Measurements from ENCODE around the gene ARMC3. TPM values are rescaled to one million over a fixed set of nuclear protein-coding genes. Genes with fewer than 3 reads are reported as not detected.

Gene ARMC3
- total RNA-seq, 6 experiments from 2014 or later, result not detected

- no peak overlapping the region for H3K4me3 Mint-ChIP-seq
- peaks cover 13% of the 10 kb centered on the region for H3K27me3 Mint-ChIP-seq (ENCODE audit: insufficient read depth)
- H3K4me1 Mint-ChIP-seq (ENCODE audit: low read depth), result peaks cover 7% of the 10 kb centered on the region
- DNase-seq, result no peak
- no peaks in the 10 kb centered on the region for H3K9me3 Mint-ChIP-seq
- no peak overlapping the region for H3K27ac Mint-ChIP-seq
- no peak for TF ChIP-seq CTCF (IDR thresholded peaks at IDR 0.05)
- no peaks in the 10 kb centered on the region for H3K36me3 Mint-ChIP-seq (ENCODE audit: low read depth)
Observed at GRCh38 chr10:22977751-22978150, 49.9 kb downstream of the ARMC3 start.

- H3K36me3 Mint-ChIP-seq (ENCODE audit: low read depth), result no peaks in the 10 kb centered on the region
- no peak overlapping the region for H3K4me3 Mint-ChIP-seq
- no peak for DNase-seq
- no peak overlapping the region for H3K27ac Mint-ChIP-seq
- peaks cover 7% of the 10 kb centered on the region for H3K4me1 Mint-ChIP-seq (ENCODE audit: low read depth)
- H3K27me3 Mint-ChIP-seq (ENCODE audit: insufficient read depth), result peaks cover 13% of the 10 kb centered on the region
- TF ChIP-seq CTCF (IDR thresholded peaks at IDR 0.05), result no peak
- H3K9me3 Mint-ChIP-seq, result no peaks in the 10 kb centered on the region
Observed at GRCh38 chr10:22978287-22978686, 50.4 kb downstream of the ARMC3 start.

- Mint-ChIP-seq H3K36me3 (ENCODE audit: low read depth) (no peaks in the 10 kb centered on the region), H3K4me1 (ENCODE audit: low read depth) (peaks cover 7% of the 10 kb centered on the region), H3K27ac (no peak overlapping the region), H3K9me3 (no peaks in the 10 kb centered on the region), H3K27me3 (ENCODE audit: insufficient read depth) (peaks cover 13% of the 10 kb centered on the region), H3K4me3 (no peak overlapping the region)
- DNase-seq, result no peak
- TF ChIP-seq CTCF (IDR thresholded peaks at IDR 0.05), result no peak
Observed at GRCh38 chr10:22978918-22979317, 51.1 kb downstream of the ARMC3 start.

- no peak for DNase-seq
- Mint-ChIP-seq H3K27me3 (ENCODE audit: insufficient read depth) (peaks cover 9% of the 10 kb centered on the region), H3K27ac (no peak overlapping the region), H3K36me3 (ENCODE audit: low read depth) (no peaks in the 10 kb centered on the region), H3K4me1 (ENCODE audit: low read depth) (peaks cover 7% of the 10 kb centered on the region), H3K4me3 (no peak overlapping the region), H3K9me3 (no peaks in the 10 kb centered on the region)
- no peak for TF ChIP-seq CTCF (IDR thresholded peaks at IDR 0.05)
Observed at GRCh38 chr10:22980822-22981221, 53.0 kb downstream of the ARMC3 start.

GRCh38 chr10:22984066-22984465, 56.2 kb downstream of the ARMC3 start:
- H3K4me3 Mint-ChIP-seq, result no peak overlapping the region
- no peaks in the 10 kb centered on the region for H3K4me1 Mint-ChIP-seq (ENCODE audit: low read depth)
- no peaks in the 10 kb centered on the region; the same call in 1 of the 2 replicates for H3K27me3 Mint-ChIP-seq (ENCODE audit: insufficient read depth)
- DNase-seq, result no peak
- no peaks in the 10 kb centered on the region for H3K9me3 Mint-ChIP-seq
- no peaks in the 10 kb centered on the region for H3K36me3 Mint-ChIP-seq (ENCODE audit: low read depth)
- no peak for TF ChIP-seq CTCF (IDR thresholded peaks at IDR 0.05)
- no peak overlapping the region for H3K27ac Mint-ChIP-seq
